Endothelial cell (in vitro differentiated cells): ENCODE data around the gene TTC9C. TPM values are rescaled to one million over a fixed set of nuclear protein-coding genes. Genes with fewer than 3 reads are reported as not detected.

Experiments used
- DNase-seq: peaks from one replicate; pipeline ENCODE4 v3.0.0; 2021; ENCODE audit warnings: low spot score
- H3K27ac Mint-ChIP-seq: one replicate; pipeline ENCODE4 v1.8.0; 2021; ENCODE audit warnings: mixed read lengths, inconsistent platforms; ENCODE audit not compliant: unreplicated experiment
- H3K27me3 Mint-ChIP-seq: one replicate; pipeline ENCODE4 v1.8.0; 2021; ENCODE audit warnings: mild to moderate bottlenecking, moderate library complexity, mixed read lengths, inconsistent platforms; ENCODE audit not compliant: unreplicated experiment
- H3K36me3 Mint-ChIP-seq: one replicate; pipeline ENCODE4 v1.8.0; 2021; ENCODE audit warnings: mild to moderate bottlenecking, low read depth, mixed read lengths, inconsistent platforms; ENCODE audit not compliant: unreplicated experiment
- H3K4me1 Mint-ChIP-seq: one replicate; pipeline ENCODE4 v1.8.0; 2021; ENCODE audit warnings: mild to moderate bottlenecking, mixed read lengths, inconsistent platforms; ENCODE audit not compliant: unreplicated experiment
- H3K4me3 Mint-ChIP-seq: one replicate; pipeline ENCODE4 v1.8.0; 2021; ENCODE audit warnings: mild to moderate bottlenecking, mixed read lengths, inconsistent platforms; ENCODE audit not compliant: unreplicated experiment
- H3K9me3 Mint-ChIP-seq: one replicate; pipeline ENCODE4 v1.8.0; 2021; ENCODE audit warnings: mixed read lengths, inconsistent platforms; ENCODE audit not compliant: unreplicated experiment
- CTCF ChIP-seq: fragments of 200-600 bp; sonication (generic); IDR thresholded peaks from one replicate; pipeline ENCODE4 v1.5.0; 2021; ENCODE audit warnings: antibody characterized with exemption; ENCODE audit not compliant: unreplicated experiment
- total RNA-seq: library from RNA; stranded (reverse); fragmentation: NEBNext Ultra II Directional; extraction: Animal tissue kit (Norgen Biotek cat#: 25700); gene quantifications from one replicate; pipeline ENCODE4 v1.2.1, GENCODE V29; 2021; ENCODE audit not compliant: unreplicated experiment

Gene TTC9C
- total RNA-seq, 1 donor from 2014 or later = 38.1 TPM

GRCh38 chr11:62716816-62717215 lies 11.5 kb upstream of the TTC9C start:
- Mint-ChIP-seq H3K27me3 (peaks cover 4% of the 10 kb centered on the region), H3K9me3 (no peaks in the 10 kb centered on the region), H3K4me3 (peak overlapping the region; percentile 15), H3K36me3 (peaks cover 65% of the 10 kb centered on the region), H3K4me1 (no peaks in the 10 kb centered on the region), H3K27ac (no peak overlapping the region)
- no peak for DNase-seq
- no peak for TF ChIP-seq CTCF

GRCh38 chr11:62719302-62719978 lies 8.8 kb upstream of the TTC9C start:
- H3K27me3 Mint-ChIP-seq = peaks cover 6% of the 10 kb centered on the region
- no peak for TF ChIP-seq CTCF
- H3K4me3 Mint-ChIP-seq = peak overlapping the region; percentile 8
- peaks cover 70% of the 10 kb centered on the region for H3K36me3 Mint-ChIP-seq
- H3K9me3 Mint-ChIP-seq = no peaks in the 10 kb centered on the region
- no peak overlapping the region for H3K27ac Mint-ChIP-seq
- H3K4me1 Mint-ChIP-seq = peaks cover 7% of the 10 kb centered on the region
- DNase-seq = no peak

GRCh38 chr11:62721994-62722393 lies 6.3 kb upstream of the TTC9C start:
- Mint-ChIP-seq H3K9me3 (no peaks in the 10 kb centered on the region), H3K4me1 (peaks cover 24% of the 10 kb centered on the region), H3K27me3 (peaks cover 14% of the 10 kb centered on the region), H3K4me3 (peak overlapping the region; percentile 50), H3K36me3 (peaks cover 56% of the 10 kb centered on the region), H3K27ac (peak overlapping the region; percentile 57)
- TF ChIP-seq CTCF = no peak
- no peak for DNase-seq

GRCh38 chr11:62724171-62724570 lies 4.1 kb upstream of the TTC9C start:
- peaks cover 53% of the 10 kb centered on the region for H3K36me3 Mint-ChIP-seq
- peak overlapping the region; percentile 39 for H3K27ac Mint-ChIP-seq
- H3K4me1 Mint-ChIP-seq = peaks cover 31% of the 10 kb centered on the region
- no peak for TF ChIP-seq CTCF
- no peak for DNase-seq
- H3K9me3 Mint-ChIP-seq = no peaks in the 10 kb centered on the region
- H3K4me3 Mint-ChIP-seq = peak overlapping the region; percentile 24
- H3K27me3 Mint-ChIP-seq = peaks cover 21% of the 10 kb centered on the region

GRCh38 chr11:62725646-62726045 lies 2.6 kb upstream of the TTC9C start:
- H3K27me3 Mint-ChIP-seq = peaks cover 21% of the 10 kb centered on the region
- DNase-seq = no peak
- peaks cover 44% of the 10 kb centered on the region for H3K36me3 Mint-ChIP-seq
- H3K9me3 Mint-ChIP-seq = no peaks in the 10 kb centered on the region
- peak overlapping the region; percentile 84 for H3K27ac Mint-ChIP-seq
- TF ChIP-seq CTCF = no peak
- peaks cover 31% of the 10 kb centered on the region for H3K4me1 Mint-ChIP-seq
- H3K4me3 Mint-ChIP-seq = peak overlapping the region; percentile 99
